NK-92 treated with Interleukin-12 subunit alpha and Interleukin-12 subunit beta, amount 100 ng/mL, for 24 hours (cell line): Measurements from ENCODE around the gene ORM2.
"Not testable (repeated sequence)": the region's sequence is repeated elsewhere in the genome, so short reads cannot be mapped to it uniquely, and the experiment has no call there.

ENCODE experiments used
- DNase-seq: peaks from one replicate; lab custom pipeline; 2025; lab: John Stamatoyannopoulos, UW

The ORM2 gene

DNA sequence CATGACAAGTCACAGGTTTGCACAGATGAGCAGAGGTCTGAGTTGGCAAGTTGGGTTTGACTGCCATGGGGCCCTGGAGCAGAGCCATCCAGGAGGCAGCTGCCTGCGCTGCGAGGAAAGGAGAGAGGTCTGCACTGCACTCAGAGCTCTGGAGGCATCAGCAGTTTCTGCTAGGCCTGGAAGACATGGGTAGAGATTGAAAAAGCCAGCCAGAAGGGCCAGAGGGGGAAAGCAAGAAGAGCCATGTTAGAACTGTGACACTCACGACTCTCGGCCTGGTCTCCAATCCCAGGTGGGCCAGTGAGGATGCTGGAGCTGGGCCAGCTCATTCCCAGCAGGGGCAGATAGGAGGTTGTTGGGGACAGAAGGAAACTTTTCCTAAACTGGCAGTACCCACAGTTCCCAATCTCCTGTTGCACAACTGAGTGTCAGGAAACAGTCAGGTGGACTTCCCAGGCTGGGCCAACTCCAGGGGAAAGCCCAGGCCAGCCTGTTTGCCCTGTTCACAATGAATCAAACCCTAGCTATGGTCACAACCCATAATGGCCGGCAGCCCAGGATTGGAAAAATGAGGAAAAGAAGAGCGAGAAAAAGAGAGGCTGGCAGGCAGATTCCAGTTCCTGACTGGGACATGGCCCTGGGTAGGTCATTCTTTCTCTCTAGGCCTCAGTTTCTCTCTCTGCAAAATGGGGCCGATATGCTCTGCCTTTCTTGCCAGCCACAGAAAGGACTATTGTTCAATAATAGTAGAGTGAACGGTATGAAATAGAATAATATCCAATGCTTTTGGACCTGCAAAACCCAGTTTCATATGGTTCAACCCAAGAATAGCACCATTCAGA is 14.6 kb upstream of the ORM2 start:
- no peak for DNase-seq

DNA sequence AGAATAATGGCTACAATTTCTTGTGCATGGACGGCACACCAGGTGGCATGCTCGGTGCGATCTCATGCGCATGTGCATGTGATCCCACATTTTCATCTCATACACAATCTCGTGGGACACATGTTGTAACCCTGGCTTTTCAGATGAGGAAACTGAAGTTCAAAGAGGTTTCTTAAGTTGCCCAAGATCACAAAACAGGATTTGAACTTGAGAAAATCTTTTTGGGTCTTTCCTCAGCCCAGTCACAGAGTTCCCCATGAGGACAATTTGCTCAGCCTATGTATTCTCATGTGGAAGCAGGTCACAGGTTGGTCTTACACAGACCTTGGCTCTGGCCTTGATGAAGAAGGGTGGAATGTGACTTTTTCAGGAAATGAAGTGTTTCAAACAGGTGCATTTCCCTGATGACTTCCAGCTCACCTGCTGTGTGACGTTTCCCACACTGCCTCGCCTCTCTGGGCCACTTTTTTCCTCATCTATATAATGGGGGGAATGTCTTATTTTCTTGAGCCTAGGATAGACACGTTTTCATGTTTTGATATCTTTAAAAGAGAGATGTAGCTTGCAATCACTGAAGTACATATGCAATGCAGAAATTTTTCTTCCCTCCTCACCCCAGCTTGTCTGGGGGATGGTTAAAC is 13.8 kb upstream of the ORM2 start:
- no peak for DNase-seq

DNA sequence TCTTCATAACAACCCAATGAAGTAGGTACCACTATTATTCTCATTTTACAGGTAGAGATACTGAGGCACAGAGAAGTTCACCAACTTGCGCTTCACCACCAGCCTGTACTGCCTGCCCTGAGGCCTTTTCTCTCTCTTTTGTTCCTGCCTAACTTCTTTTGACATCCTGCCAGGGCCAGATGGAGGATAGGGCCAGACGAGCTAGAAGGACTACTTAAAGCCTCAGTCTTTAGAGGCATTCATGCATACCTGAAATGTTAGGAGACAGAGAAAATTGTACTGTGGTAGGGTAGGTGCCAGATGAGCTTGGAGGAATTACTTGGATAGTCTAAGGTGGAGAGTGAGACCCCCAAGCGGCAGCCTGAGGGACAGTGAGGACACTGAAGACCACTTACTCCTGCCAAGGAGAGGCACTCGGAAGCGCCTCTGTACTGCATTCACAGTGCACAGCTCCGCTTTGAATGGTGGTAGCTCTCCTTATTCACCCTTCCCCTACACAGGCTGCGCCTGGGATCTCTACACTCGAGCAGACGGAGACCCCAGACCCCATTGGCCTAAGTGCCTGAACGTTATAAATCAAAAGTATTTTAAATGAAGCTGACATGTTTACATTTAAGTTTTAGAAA is 13.0 kb upstream of the ORM2 start:
- no peak for DNase-seq

DNA sequence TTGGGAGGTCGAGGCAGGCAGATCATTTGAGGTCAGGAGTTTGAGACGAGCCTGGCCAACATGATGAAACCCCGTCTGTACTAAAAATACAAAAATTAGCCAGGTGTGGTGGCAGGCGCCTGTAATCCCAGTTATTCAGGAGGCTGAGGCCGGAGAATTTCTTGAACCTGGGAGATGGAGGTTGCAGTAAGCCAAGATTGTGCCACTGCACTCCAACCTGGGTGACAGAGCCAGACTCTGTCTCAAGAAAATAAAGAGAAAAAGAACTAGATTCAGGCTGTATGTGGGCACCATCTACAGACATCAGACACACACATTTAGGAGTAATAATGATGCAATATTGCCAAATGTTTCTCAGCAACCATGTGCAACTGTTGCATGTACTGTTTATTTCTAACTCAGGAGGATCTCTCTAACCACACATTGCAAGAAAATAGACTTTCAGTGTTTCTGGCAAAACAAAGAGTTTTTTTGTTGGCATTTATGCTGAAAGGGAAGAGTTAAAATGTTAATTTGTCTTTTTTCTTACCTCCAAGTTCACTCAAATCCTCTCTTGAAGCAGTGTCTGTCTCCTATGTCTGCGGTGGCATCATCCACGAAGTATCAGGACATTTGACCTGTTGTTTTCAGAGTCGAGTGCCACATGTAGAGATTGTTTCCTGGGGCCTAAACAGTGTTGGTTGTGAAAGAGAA is 11.9 kb upstream of the ORM2 start:
- no peak for DNase-seq

DNA sequence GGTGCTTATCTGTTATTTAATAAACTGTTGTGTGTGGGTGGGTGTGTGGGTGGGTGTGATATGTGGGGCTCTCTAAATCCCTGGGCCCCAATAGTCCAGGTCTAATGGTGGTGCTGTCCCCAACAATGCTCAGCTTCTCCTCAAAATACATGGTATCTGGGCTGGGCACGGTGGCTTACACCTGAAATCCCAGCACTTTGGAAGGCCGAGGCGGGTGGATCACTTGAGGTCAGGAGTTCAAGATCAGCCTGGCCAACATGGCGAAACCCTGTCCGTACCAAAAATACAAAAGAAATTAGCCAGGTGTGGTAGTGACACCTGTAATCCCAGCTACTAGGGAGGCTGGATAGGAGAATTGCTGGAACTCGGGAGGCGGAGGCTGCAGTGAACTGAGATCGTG is 11.3 kb upstream of the ORM2 start:
- no peak for DNase-seq

DNA sequence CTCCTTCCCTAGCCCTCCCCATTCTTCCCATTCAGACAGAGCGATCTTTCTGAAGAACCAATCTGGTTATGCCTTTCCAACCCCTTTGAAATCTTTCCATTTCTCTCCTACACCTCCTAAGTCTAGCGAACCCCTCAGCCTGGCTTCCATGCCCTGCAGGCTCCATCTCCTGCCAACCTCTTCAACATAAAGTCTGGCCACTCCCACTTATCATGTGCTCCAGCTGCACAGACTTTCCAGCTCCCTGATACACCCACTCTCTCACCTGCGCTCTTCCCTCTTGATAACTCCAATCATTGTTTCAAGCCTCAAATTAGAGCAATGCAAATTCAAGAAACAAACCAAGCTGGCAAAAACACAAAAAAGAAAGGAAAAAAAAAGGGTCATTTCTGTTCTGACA is 10.5 kb upstream of the ORM2 start:
- no peak for DNase-seq

DNA sequence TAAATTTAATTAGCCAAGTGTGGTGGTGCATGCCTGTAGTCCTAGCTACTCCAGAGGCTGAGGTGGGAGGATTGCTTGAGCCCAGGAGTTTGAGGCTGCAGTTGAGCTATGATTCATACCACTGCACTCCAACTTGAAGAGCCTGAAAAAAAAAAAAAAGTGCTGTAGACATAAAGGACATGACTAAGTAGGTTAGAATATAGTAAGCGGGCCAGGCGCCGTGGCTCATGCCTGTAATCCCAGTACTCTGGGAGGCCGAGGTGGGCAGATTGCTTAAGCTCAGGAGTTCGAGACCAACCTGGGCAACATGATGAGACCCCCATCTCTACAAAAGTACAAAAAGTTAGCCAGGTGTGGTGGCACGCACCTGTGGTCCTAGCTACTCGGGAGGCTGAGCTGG is 9.0 kb upstream of the ORM2 start:
- DNase-seq = not testable (repeated sequence)

DNA sequence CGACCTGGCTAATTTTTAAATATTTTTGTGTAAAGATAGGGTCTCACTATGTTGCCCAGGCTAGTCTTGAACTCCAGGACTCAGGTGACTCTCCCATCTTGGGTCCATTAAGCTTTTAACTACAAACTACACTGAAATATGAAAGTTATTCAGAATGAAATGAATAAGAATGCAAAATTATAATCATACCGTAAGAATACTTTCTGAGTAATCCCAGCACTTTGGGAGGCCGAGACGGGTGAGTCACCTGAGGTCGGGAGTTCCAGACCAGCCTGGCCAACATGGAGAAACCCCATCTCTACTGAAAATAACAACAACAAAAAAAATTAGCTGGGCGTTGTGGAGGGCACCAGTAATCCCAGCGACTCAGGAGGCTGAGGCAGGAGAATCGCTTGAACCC is 7.9 kb upstream of the ORM2 start:
- no peak for DNase-seq

DNA sequence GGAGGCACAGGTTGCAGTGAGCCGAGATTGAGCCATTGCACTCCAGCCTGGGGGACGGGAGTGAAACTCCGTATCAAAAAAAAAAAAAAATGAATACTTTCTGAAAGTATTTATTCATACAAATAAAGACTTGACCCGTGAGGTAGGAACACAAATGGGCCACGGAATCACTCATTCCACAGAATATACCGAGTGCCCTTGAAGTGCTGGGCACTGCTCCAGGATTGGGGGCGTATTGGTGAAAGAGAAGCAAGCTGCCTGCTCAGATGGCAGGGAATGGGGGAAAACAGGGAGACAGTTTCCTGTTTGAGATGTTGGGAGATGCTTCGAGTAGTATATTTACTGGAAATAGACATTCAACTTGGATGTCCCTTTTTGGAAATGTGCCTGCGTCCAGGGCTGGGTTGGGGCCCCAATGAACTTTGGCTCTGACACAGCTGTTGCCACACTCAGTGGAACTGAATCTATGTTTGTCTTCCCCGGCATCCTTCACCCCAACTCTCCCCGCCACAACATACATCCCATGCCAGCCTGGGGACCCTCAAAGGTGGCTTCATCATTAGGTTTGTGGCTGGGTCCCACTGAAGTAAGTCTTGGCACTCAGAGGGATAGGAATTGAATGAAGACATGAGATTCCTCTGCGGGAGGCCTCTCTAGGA is 7.4 kb upstream of the ORM2 start:
- not testable (repeated sequence) for DNase-seq

DNA sequence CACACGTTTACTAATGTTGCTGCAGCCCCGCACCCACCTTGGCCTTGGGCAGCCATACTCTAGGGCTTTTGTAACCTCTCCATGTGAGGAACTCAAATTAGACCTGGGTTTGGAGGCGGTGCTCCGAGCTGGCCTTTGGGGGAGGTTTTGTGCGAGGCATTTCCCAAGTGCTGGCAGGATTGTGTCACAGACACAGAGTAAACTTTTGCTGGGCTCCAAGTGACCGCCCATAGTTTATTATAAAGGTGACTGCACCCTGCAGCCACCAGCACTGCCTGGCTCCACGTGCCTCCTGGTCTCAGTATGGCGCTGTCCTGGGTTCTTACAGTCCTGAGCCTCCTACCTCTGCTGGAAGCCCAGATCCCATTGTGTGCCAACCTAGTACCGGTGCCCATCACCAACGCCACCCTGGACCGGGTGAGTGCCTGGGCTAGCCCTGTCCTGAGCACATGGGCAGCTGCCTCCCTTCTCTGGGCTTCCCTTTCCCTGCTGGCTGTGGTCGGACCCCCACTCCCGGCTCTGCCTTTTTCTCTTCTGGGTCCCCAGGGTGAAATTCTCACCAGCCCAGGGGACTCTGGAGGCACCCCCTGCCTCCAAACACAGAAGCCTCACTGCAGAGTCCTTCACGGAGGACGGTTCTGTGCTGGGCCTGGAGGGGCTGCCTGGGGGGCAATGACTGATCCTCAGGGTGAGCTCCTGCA is 6.7 kb upstream of the ORM2 start, which contains the start of gene ORM1:
TSS of gene ORM1 (plus strand) at position 268 of the 701 bp plus-strand sequence. CDS start at position 304, 36 bp downstream.
- DNase-seq = not testable (repeated sequence)

DNA sequence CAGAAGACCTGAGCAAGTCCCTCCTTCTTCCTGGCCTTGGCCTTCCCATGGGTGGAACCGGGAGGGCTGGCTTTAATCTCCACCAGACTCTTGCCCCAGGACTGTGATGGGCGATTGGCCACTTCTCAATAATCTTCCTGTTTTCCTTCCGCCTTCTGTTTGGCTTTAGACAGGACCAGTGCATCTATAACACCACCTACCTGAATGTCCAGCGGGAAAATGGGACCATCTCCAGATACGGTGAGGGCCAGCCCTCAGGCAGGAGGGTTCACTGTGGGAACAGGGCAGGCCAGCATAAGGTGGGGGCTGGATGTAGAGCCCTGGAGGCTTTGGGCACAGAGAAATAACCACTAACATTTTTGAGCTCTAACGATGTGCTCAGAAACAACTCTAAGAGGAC is 5.8 kb upstream of the ORM2 start:
- not testable (repeated sequence) for DNase-seq

DNA sequence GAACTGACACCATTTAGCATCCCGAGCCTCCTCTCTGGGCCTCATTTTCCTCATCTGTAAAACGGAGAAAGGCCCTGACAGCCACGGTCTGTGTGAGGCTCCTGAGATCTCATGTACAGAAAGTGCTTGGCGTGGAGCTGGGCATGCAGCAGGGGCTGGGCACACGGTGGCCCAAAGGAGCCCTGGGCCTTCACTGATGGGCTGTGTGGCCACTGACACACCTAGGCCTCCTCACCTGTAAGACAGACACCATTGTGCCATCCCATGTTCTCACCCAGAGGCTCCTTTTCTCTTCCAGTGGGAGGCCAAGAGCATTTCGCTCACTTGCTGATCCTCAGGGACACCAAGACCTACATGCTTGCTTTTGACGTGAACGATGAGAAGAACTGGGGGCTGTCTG is 5.2 kb upstream of the ORM2 start:
- DNase-seq = no peak

DNA sequence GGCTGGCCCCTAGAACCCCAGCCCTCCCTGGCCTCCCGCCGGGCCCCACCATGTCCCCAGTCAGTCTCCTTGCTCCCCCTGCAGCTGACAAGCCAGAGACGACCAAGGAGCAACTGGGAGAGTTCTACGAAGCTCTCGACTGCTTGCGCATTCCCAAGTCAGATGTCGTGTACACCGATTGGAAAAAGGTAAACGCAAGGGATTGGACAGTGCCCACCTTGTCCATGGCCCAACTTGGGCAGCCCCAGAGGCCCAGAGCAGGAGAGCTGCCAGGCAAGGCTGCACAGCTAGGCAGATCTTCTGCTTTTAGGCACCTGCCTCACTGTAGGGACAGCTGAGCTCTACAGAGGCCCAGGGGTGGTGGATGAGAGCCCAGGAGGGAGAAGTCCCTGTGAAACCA is 4.7 kb upstream of the ORM2 start:
- DNase-seq = not testable (repeated sequence)

DNA sequence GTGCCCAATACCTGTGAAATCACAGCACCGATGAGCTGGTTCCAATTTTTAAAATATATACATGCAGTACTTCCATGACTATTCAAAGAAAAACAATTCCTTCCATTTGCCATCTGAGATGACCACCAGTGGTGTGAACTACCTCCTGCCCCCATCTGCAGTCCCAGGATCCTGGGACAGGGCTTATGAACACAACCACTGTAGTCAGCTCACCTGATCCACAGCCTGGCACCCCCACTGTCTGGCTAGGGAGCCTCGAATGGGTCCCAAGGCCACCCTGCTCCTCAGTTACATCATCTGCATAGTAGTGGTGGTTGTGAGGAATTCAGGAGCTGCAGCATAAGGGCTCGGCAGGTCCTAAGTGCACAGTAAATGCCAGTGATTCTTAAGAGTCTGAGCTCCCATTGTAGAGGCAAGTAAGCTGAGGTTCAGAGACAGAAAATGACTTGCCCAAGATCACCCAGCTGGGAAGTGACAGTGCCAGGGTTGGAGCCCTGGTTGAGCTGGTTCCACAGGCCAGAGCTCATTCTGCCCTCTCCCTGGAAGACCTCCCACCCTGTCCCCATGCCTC is 3.9 kb upstream of the ORM2 start:
- not testable (repeated sequence) for DNase-seq

DNA sequence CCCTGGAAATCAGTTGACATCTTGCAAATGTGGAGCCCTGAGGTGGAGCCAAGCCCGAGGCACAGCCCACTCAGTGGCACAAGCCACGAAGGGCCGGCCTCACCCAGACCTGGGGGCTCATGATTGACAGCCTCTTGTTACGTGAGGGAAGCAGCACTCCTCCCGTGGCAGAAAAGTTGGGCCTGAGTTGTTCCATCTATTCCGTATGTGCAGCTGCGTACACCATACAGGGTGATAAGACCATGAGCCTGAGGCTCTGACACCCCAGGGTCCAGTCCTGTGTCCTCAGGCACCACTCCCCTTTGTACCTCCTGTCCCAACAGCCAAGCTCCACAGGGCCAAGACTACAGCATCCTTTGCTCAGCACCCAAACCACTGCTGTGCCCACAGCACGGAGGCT is 1.9 kb upstream of the ORM2 start:
- no peak for DNase-seq

DNA sequence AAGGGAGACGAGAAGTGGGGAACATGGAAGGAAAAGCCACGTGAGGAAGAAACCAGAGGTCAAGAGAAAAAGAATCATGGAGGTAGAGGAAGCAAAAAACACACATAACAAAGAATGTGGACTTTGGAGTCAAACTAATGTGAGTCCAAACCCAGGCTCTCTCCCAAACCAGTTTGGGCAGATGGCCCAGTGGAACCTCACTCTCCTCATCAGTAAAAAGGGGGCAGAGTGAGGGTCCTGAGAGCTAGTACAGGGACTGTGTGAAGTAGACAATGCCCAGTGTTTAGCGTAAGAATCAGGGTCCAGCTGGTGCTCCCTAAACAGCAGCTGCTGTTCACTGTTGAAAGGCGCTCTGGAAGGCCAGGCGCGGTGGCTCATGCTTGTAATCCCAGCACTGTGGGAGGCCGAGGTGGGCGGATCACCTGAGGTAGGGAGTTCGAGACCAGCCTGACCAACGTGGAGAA is 1.3 kb upstream of the ORM2 start:
- DNase-seq = not testable (repeated sequence)

DNA sequence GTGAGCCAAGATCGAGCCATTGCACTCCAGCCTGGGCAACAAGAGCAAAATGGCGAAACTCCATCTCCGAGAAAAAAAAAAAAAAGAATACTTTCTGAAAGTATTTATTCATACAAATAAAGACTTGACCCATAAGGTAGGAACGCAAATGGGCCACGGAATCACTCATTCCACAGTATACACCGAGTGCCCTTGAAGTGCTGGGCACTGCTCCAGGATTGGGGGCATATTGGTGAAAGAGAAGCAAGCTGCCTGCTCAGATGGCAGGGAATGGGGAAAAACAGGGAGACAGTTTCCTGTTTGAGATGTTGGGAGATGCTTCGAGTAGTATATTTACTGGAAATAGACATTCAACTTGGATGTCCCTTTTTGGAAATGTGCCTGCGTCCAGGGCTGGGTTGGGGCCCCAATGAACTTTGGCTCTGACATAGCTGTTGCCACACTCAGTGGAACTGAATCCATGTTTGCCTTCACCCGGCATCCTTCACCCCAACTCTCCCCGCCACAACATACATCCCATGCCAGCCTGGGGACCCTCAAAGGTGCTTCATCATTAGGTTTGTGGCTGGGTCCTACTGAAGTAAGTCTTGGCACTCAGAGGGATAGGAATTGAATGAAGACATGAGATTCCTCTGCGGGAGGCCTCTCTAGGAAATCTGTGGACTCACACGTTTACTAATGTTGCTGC is 588 bp upstream of the ORM2 start:
- not testable (repeated sequence) for DNase-seq

DNA sequence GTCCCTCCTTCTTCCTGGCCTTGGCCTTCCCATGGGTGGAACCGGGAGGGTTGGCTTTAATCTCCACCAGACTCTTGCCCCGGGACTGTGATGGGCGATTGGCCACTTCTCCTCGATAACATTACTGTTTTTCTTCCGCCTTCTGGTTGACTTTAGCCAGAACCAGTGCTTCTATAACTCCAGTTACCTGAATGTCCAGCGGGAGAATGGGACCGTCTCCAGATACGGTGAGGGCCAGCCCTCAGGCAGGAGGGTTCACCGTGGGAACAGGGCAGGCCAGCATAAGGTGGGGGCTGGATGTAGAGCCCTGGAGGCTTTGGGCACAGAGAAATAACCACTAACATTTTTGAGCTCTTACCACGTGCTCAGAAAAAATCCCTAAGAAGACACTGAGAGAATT is 967 bp downstream of the ORM2 start:
- DNase-seq = no peak

DNA sequence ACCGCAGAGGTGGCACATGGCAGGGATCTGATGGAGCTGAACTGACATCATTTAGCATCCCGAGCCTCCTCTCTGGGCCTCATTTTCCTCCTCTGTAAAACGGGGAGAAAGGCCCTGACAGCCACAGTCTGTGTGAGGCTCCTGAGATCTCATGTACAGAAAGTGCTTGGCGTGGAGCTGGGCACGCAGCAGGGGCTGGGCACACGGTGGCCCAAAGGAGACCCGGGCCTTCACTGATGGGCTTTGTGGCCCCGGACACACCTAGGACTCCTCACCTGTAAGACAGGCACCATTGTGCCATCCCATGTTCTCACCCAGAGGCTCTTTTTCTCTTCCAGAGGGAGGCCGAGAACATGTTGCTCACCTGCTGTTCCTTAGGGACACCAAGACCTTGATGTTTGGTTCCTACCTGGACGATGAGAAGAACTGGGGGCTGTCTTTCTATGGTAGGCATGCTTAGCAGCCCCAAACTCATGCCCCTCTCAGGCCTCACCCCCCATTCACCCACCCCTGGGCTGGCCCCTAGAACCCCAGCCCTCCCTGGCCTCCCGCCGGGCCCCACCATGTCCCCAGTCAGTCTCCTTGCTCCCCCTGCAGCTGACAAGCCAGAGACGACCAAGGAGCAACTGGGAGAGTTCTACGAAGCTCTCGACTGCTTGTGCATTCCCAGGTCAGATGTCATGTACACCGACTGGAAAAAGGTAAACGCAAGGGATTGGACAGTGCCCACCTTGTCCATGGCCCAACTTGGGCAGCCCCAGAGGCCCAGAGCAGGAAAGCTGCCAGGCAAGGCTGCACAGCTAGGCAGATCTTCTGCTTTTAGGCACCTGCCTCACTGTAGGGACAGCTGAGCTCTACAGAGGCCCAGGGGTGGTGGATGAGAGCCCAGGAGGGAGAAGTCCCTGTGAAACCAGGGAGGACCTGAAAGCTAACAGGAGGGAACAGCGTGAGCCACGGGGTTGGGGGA is 1.8 kb downstream of the ORM2 start:
- DNase-seq = not testable (repeated sequence)
